IMR-90 (cell line): Measurements from ENCODE around the gene SLAMF6. TPM values are rescaled to one million over a fixed set of nuclear protein-coding genes. Genes with fewer than 3 reads are reported as not detected.

Experiments used
- ATAC-seq: fragments of 200-7000 bp; cut with Tn5 transposase; 2 replicates; pipeline ENCODE4 v1.9.1; 2020; ENCODE audit warnings: low read depth, mild to moderate bottlenecking, moderate library complexity
- BruUV-seq: library from RNA; stranded (reverse); fragments of 400-500 nt; replicated peaks from 2 replicates; lab custom pipeline; 2021; lab: Mats Ljungman, UMichigan
- CTCF ChIA-PET: fragments of 300-600 bp; formaldehyde crosslinking; extraction: SDS; loops from one replicate; lab custom pipeline; 2021; ENCODE audit warnings: antibody characterized with exemption; lab: Yijun Ruan, JAX
- POLR2A ChIA-PET: fragments of 300-600 bp; sonication (Branson Sonifier 250); formaldehyde crosslinking; loops from one replicate; lab custom pipeline; 2022; ENCODE audit warnings: antibody characterized with exemption; ENCODE audit not compliant: unreplicated experiment; lab: Charles Lee
- DNase-seq: peaks from one replicate; pipeline ENCODE4 v3.0.0; 2013
- H2AFZ ChIP-seq: replicated peaks from 2 replicates; pipeline ENCODE3; 2013; ENCODE audit warnings: low read length, mild to moderate bottlenecking; ENCODE audit not compliant: poor library complexity
- H2AK5ac ChIP-seq: 2 replicates; pipeline ENCODE4 v1.6.1; 2013; ENCODE audit warnings: low read depth, low read length, inconsistent platforms
- H2AK9ac ChIP-seq: replicated peaks from 2 replicates; pipeline ENCODE3; 2013; ENCODE audit warnings: mild to moderate bottlenecking, low read depth, low read length, moderate library complexity; ENCODE audit not compliant: poor library complexity
- H2BK120ac ChIP-seq: 2 replicates; pipeline ENCODE4 v1.6.1; 2013; ENCODE audit warnings: low read depth, low read length, inconsistent platforms
- H2BK15ac ChIP-seq: 3 replicates; pipeline ENCODE4 v1.6.1; 2013; ENCODE audit warnings: low read depth, low read length, inconsistent platforms
- H2BK20ac ChIP-seq: 2 replicates; pipeline ENCODE4 v1.6.1; 2013; ENCODE audit warnings: low read depth, mild to moderate bottlenecking, inconsistent platforms, low read length, moderate library complexity
- H2BK5ac ChIP-seq: 2 replicates; pipeline ENCODE4 v1.6.1; 2013; ENCODE audit warnings: mild to moderate bottlenecking, low read depth, low read length, inconsistent platforms; ENCODE audit not compliant: poor library complexity, severe bottlenecking
- H3K14ac ChIP-seq: replicated peaks from 2 replicates; pipeline ENCODE4 v1.6.1; 2013; ENCODE audit warnings: low read depth, low read length, inconsistent platforms
- H3K18ac ChIP-seq: 2 replicates; pipeline ENCODE4 v1.6.1; 2013; ENCODE audit warnings: low read depth, low read length, control low read depth
- H3K23ac ChIP-seq: 2 replicates; pipeline ENCODE4 v1.6.1; 2013; ENCODE audit warnings: low read depth, low read length, inconsistent platforms
- H3K27ac ChIP-seq: 2 replicates; pipeline ENCODE4 v1.5.1; 2013; ENCODE audit warnings: mild to moderate bottlenecking, control low read depth, low read length; ENCODE audit not compliant: insufficient read depth
- H3K27me3 ChIP-seq: 2 replicates; pipeline ENCODE4 v1.6.1; 2013; ENCODE audit warnings: low read length; ENCODE audit not compliant: control insufficient read depth, insufficient read depth
- H3K36me3 ChIP-seq: 2 replicates; pipeline ENCODE4 v1.6.1; 2013; ENCODE audit warnings: low read length, mixed read lengths; ENCODE audit not compliant: control insufficient read depth, insufficient read depth
- H3K4ac ChIP-seq: 2 replicates; pipeline ENCODE4 v1.6.1; 2013; ENCODE audit warnings: low read depth, low read length, inconsistent platforms
- H3K4me1 ChIP-seq: 2 replicates; pipeline ENCODE4 v1.6.1; 2013; ENCODE audit warnings: low read length, mixed read lengths; ENCODE audit not compliant: control insufficient read depth, insufficient read depth
- H3K4me2 ChIP-seq: 2 replicates; pipeline ENCODE4 v1.6.1; 2013; ENCODE audit warnings: low read depth, mild to moderate bottlenecking, control low read depth, low read length, moderate library complexity
- H3K4me3 ChIP-seq: 2 replicates; pipeline ENCODE4 v1.5.1; 2013; ENCODE audit warnings: low read depth, mild to moderate bottlenecking, control low read depth, low read length, moderate library complexity; ENCODE audit not compliant: insufficient read depth
- H3K56ac ChIP-seq: 2 replicates; pipeline ENCODE4 v1.6.1; 2013; ENCODE audit warnings: low read length, inconsistent platforms; ENCODE audit not compliant: insufficient read depth; ENCODE audit errors: extremely low read depth
- H3K79me1 ChIP-seq, 2 experiments: 2 replicates each; pipeline ENCODE4 v1.6.1; 2013; ENCODE audit warnings: low read length in 2 of 2, inconsistent platforms in 1 of 2, low read depth in 1 of 2
- H3K9ac ChIP-seq: 2 replicates; pipeline ENCODE4 v1.6.1; 2013; ENCODE audit warnings: low read depth, low read length, control low read depth
- H3K9me1 ChIP-seq: 2 replicates; pipeline ENCODE4 v1.6.1; 2013; ENCODE audit warnings: low read length, inconsistent platforms; ENCODE audit not compliant: insufficient read depth
- H3K9me3 ChIP-seq: 2 replicates; pipeline ENCODE4 v1.6.1; 2013; ENCODE audit warnings: low read length; ENCODE audit not compliant: control insufficient read depth, insufficient read depth
- H4K20me1 ChIP-seq: 2 replicates; pipeline ENCODE4 v1.6.1; 2013; ENCODE audit warnings: low read length, inconsistent platforms; ENCODE audit not compliant: insufficient read depth
- H4K5ac ChIP-seq: 2 replicates; pipeline ENCODE4 v1.6.1; 2013; ENCODE audit warnings: mild to moderate bottlenecking, low read depth, low read length, control low read depth
- H4K8ac ChIP-seq, 2 experiments: 2 replicates each; pipeline ENCODE4 v1.6.1; 2013; ENCODE audit warnings: low read depth in 2 of 2, low read length in 2 of 2, control low read depth in 1 of 2, inconsistent platforms in 1 of 2
- H4K91ac ChIP-seq: 2 replicates; pipeline ENCODE4 v1.6.1; 2013; ENCODE audit warnings: low read depth, low read length, inconsistent platforms; ENCODE audit not compliant: insufficient read depth
- BHLHE40 ChIP-seq: fragments of 150-350 bp; IDR thresholded peaks from 2 replicates; pipeline ENCODE4 v1.6.1; 2016; ENCODE audit warnings: mild to moderate bottlenecking, low read depth, low read length
- CHD1 ChIP-seq: IDR thresholded peaks from 2 replicates; pipeline ENCODE4 v1.6.1; 2012; ENCODE audit warnings: low read depth, low read length, improper control_type of control experiment
- CTCF ChIP-seq: conservative IDR thresholded peaks from 2 replicates; pipeline ENCODE4 v1.5.1; 2012; ENCODE audit warnings: mild to moderate bottlenecking, low read depth, low read length, improper control_type of control experiment
- ELK1 ChIP-seq: fragments of 150-350 bp; IDR thresholded peaks from 2 replicates; pipeline ENCODE4 v1.6.1; 2016; ENCODE audit warnings: low read depth, mild to moderate bottlenecking, low read length, moderate library complexity, borderline replicate concordance
- FOS ChIP-seq: fragments of 150-350 bp; IDR thresholded peaks from 2 replicates; pipeline ENCODE4 v1.6.1; 2016; ENCODE audit warnings: low read depth, low read length
- MAFK ChIP-seq: IDR thresholded peaks from 2 replicates; pipeline ENCODE4 v1.6.1; 2012; ENCODE audit warnings: low read depth, low read length, improper control_type of control experiment
- MAZ ChIP-seq: IDR thresholded peaks from 2 replicates; pipeline ENCODE4 v1.6.1; 2012; ENCODE audit warnings: low read depth, mild to moderate bottlenecking, low read length, improper control_type of control experiment, moderate library complexity, borderline replicate concordance
- MXI1 ChIP-seq: IDR thresholded peaks from 2 replicates; pipeline ENCODE4 v1.6.1; 2012; ENCODE audit warnings: low read depth, mild to moderate bottlenecking, low read length, moderate library complexity, borderline replicate concordance
- NFE2L2 ChIP-seq: fragments of 150-350 bp; IDR thresholded peaks from 2 replicates; pipeline ENCODE4 v1.6.1; 2016; ENCODE audit warnings: low read depth, mild to moderate bottlenecking, low read length
- POLR2A ChIP-seq: IDR thresholded peaks from 2 replicates; pipeline ENCODE4 v1.6.1; 2012; ENCODE audit warnings: mild to moderate bottlenecking, low read depth, low read length
- RAD21 ChIP-seq: IDR thresholded peaks from 2 replicates; pipeline ENCODE4 v1.6.1; 2012; ENCODE audit warnings: low read length, improper control_type of control experiment
- RCOR1 ChIP-seq: IDR thresholded peaks from 2 replicates; pipeline ENCODE4 v1.6.1; 2012; ENCODE audit warnings: mild to moderate bottlenecking, low read length, improper control_type of control experiment; ENCODE audit not compliant: insufficient replicate concordance
- RFX5 ChIP-seq: IDR thresholded peaks from 2 replicates; pipeline ENCODE4 v1.8.0; 2012; ENCODE audit warnings: low read depth, mild to moderate bottlenecking, low read length, moderate library complexity
- SMC3 ChIP-seq: fragments of 150-350 bp; IDR thresholded peaks from 2 replicates; pipeline ENCODE4 v1.6.1; 2016; ENCODE audit warnings: low read depth, mild to moderate bottlenecking, antibody characterized with exemption, low read length, moderate library complexity
- USF2 ChIP-seq: fragments of 150-350 bp; IDR thresholded peaks from 2 replicates; pipeline ENCODE4 v1.6.1; 2017; ENCODE audit warnings: mild to moderate bottlenecking, antibody characterized with exemption, low read length, low read depth
- WGBS, 2 experiments: methylation state at CpG; one replicate each; pipeline versions ENCODE4 v1.1.5 to v1.1.7; 2013; ENCODE audit warnings: missing lambda C conversion rate in 2 of 2; ENCODE audit not compliant: insufficient read length in 1 of 2; ENCODE audit errors: extremely low coverage in 2 of 2; 5-methylcytosine and 5-hydroxymethylcytosine counted together
- dilution Hi-C: fragments of 300-500 bp; cut with HindIII; formaldehyde crosslinking; loops from one replicate; pipeline ENCODE4 v1.14.3; 2018; ENCODE audit warnings: low sequenced_read_pairs; ENCODE audit not compliant: unreplicated experiment
- in situ Hi-C: fragments of 300-500 bp; cut with MboI; formaldehyde crosslinking; loops from 3 replicates; pipeline ENCODE4 v1.14.3; 2019; ENCODE audit warnings: low sequenced_read_pairs, inconsistent platforms, mixed read lengths
- intact Hi-C: fragments of 100-400 bp; cut with micrococcal nuclease; formaldehyde crosslinking; loops from 2 replicates; pipeline ENCODE4 v1.10.0; 2022
- polyA plus RNA-seq, 3 experiments: library from polyadenylated mRNA; depleted of rRNA; stranded (reverse); fragments of >200 nt; gene quantifications; 2 replicates each; pipeline ENCODE4 v1.2.3, GENCODE V29; 2012; ENCODE audit warnings: low replicate concordance in 1 of 3
- total RNA-seq: library from RNA; depleted of rRNA; stranded (reverse); fragments of >200 nt; gene quantifications from 2 replicates; pipeline ENCODE4 v1.2.3, GENCODE V29; 2012

SLAMF6 gene
- total and polyA plus RNA-seq, 2 of the 4 experiments (the other 2 are of a cell fraction): not detected

GRCh38 chr1:160534823-160535605 is 12.0 kb upstream of the SLAMF6 start:
- H4K8ac ChIP-seq: no peak overlapping the region
- intact Hi-C loops (no loop called here), dilution Hi-C loops (no loop called here), in situ Hi-C loops (no loop called here)
- POLR2A ChIA-PET: no interaction called here
- ATAC-seq: no peak
- no peaks in the 10 kb centered on the region for H3K9me1 ChIP-seq
- no peak overlapping the region for H4K5ac ChIP-seq
- H3K56ac ChIP-seq: no peak overlapping the region
- H3K27ac ChIP-seq: no peak overlapping the region
- no TSS peak for BruUV-seq
- H3K4me3 ChIP-seq: no peak overlapping the region
- no peak overlapping the region for H2BK20ac ChIP-seq
- CTCF ChIA-PET: interaction anchor here (0.6 kb wide), 1 partner anchor 383 kb away, joined by 3 read pairs; no protein-coding TSS in a partner anchor
- no peak overlapping the region for H3K4me2 ChIP-seq
- no CpG with 5 or more reads among the region's 3 CpGs for WGBS, 2 experiments
- DNase-seq: no peak
- no peak overlapping the region for H2AK5ac ChIP-seq
- no peaks in the 10 kb centered on the region for H3K4me1 ChIP-seq
- H3K4ac ChIP-seq: no peak overlapping the region
- H3K9ac ChIP-seq: no peak overlapping the region
- H2AK9ac ChIP-seq: no peak overlapping the region
- no peak overlapping the region for H2BK15ac ChIP-seq
- H4K91ac ChIP-seq: no peak overlapping the region
- TF ChIP-seq FOS (no peak), MAZ (no peak), MAFK (no peak), CTCF (no peak), CHD1 (no peak), NFE2L2 (no peak), RCOR1 (no peak), POLR2A (no peak), MXI1 (no peak), RFX5 (no peak), SMC3 (no peak), RAD21 (no peak), ELK1 (no peak), USF2 (no peak), BHLHE40 (no peak)
- no peaks in the 10 kb centered on the region for H4K20me1 ChIP-seq
- no peaks in the 10 kb centered on the region for H3K36me3 ChIP-seq
- no peaks in the 10 kb centered on the region for H3K27me3 ChIP-seq
- no peak overlapping the region for H3K23ac ChIP-seq
- H3K79me1 ChIP-seq: no peaks in the 10 kb centered on the region
- no peak overlapping the region for H2BK5ac ChIP-seq
- no peak overlapping the region for H2AFZ ChIP-seq
- H3K9me3 ChIP-seq: no peaks in the 10 kb centered on the region
- H3K14ac ChIP-seq: no peak overlapping the region
- no peak overlapping the region for H3K18ac ChIP-seq
- no peak overlapping the region for H2BK120ac ChIP-seq
